H1 (cell line): Measurements from ENCODE around the gene PRMT1. TPM values are rescaled to one million over a fixed set of nuclear protein-coding genes. Genes with fewer than 3 reads are reported as not detected.

Source experiments
- EGR1 ChIP-seq: IDR thresholded peaks from 2 replicates; pipeline ENCODE4 v1.6.1; 2011; ENCODE audit warnings: low read depth, low read length, borderline replicate concordance
- PHF8 ChIP-seq: fragments of 200-600 bp; sonication (generic); conservative IDR thresholded peaks from 2 replicates; pipeline ENCODE4 v1.7.1; 2012; ENCODE audit warnings: low read depth, mild to moderate bottlenecking, inconsistent platforms, low read length, moderate library complexity
- RBBP5 ChIP-seq: IDR thresholded peaks from 2 replicates; pipeline ENCODE4 v1.7.1; 2012; ENCODE audit warnings: low read depth, mild to moderate bottlenecking, inconsistent platforms, low read length, moderate library complexity, borderline replicate concordance
- TAF1 ChIP-seq: IDR thresholded peaks from 2 replicates; pipeline ENCODE4 v1.6.1; 2011; ENCODE audit warnings: mild to moderate bottlenecking, low read depth, low read length
- YY1 ChIP-seq: IDR thresholded peaks from 2 replicates; pipeline ENCODE4 v1.6.1; 2011; ENCODE audit warnings: low read depth, mild to moderate bottlenecking, low read length
- polyA plus RNA-seq, 7 experiments: library from polyadenylated mRNA; depleted of rRNA in 3 of 7; stranded (reverse) in 5 of 7; unstranded in 2 of 7; fragments of >200 nt in 5 of 7; fragments of 200-250 nt in 2 of 7; gene quantifications; 1 replicate in 5 of 7; 2 replicates in 1 of 7; 4 replicates in 1 of 7; pipeline versions ENCODE4 v1.2.1 to v1.2.3, GENCODE V29; 2011 to 2013; ENCODE audit warnings: missing spikeins in 2 of 7, mixed read lengths in 2 of 7
- total RNA-seq: library from RNA; stranded (reverse); fragmentation: NEBNext Ultra II Directional; extraction: Animal tissue kit (Norgen Biotek cat#: 25700); gene quantifications from 2 replicates; pipeline ENCODE4 v1.2.1, GENCODE V29; 2021

Gene PRMT1
- total and polyA plus RNA-seq, 2 of the 8 experiments (the other 6 are each of a cell fraction or from before 2014, with no cell fraction given) = 561 to 1,215 TPM

DNA sequence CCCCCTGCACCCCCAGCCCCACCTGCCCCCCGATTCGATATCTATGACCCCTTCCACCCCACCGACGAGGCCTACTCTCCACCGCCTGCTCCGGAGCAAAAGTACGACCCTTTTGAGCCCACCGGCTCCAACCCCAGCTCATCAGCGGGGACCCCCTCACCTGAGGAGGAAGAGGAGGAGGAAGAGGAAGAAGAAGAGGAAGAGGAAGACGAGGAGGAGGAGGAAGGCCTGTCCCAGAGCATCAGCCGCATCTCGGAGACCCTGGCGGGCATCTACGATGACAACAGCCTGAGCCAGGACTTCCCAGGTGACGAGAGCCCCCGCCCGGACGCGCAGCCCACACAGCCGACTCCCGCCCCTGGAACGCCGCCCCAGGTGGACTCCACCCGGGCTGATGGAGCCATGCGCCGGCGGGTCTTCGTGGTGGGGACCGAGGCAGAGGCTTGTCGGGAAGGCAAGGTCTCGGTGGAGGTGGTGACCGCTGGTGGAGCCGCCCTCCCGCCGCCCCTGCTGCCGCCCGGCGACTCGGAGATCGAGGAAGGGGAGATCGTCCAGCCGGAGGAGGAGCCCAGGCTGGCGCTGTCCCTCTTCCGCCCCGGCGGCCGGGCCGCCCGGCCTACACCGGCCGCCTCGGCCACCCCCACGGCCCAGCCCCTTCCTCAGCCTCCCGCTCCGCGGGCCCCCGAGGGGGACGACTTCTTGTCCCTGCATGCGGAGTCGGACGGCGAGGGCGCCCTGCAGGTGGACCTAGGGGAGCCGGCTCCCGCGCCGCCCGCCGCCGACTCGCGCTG, 25.8 kb upstream of the PRMT1 start (continued):
- TF ChIP-seq YY1 = no peak
- no peak for TF ChIP-seq RBBP5
- TF ChIP-seq EGR1 = no peak
- TF ChIP-seq TAF1 = no peak
- TF ChIP-seq PHF8 = no peak
- TF ChIP-seq, all 59 proteins: peak for 0
